Measurements from ENCODE around the gene CRMP1. TPM values are rescaled to one million over a fixed set of nuclear protein-coding genes. Genes with fewer than 3 reads are reported as not detected.
A peak's percentile ranks its signal among the peaks of the same experiment; 100 is the strongest.

CRMP1 gene
- total and polyA plus RNA-seq, 2 of the 4 experiments (the other 2 are of a cell fraction): 4.1 to 7.4 TPM

GRCh38 chr4:5805270-5805669, 87.6 kb downstream of the CRMP1 start:
- H3K4me1 ChIP-seq (ENCODE audit: control insufficient read depth, insufficient read depth, low read length): peaks cover 3% of the 10 kb centered on the region; the same call in 1 of the 2 replicates
- H2AFZ ChIP-seq (replicated peaks; ENCODE audit: low read length, poor library complexity): no peak overlapping the region
- no peak overlapping the region for H3K4me2 ChIP-seq (ENCODE audit: low read depth, low read length)
- peaks cover 5% of the 10 kb centered on the region; the same call in 1 of the 2 replicates for H3K9me1 ChIP-seq (ENCODE audit: insufficient read depth, low read length)
- no peak overlapping the region for H2BK15ac ChIP-seq (ENCODE audit: low read depth, low read length)
- H2AK5ac ChIP-seq (ENCODE audit: low read depth, low read length): no peak overlapping the region
- in situ Hi-C loops (cut with MboI; ENCODE audit: low sequenced_read_pairs) (no loop called here), dilution Hi-C loops (cut with HindIII; ENCODE audit: low sequenced_read_pairs, unreplicated experiment) (no loop called here), intact Hi-C loops (cut with micrococcal nuclease) (no loop called here)
- H3K14ac ChIP-seq (replicated peaks; ENCODE audit: low read depth, low read length): no peak overlapping the region
- no peak overlapping the region for H3K4ac ChIP-seq (ENCODE audit: low read depth, low read length)
- no peak overlapping the region for H3K18ac ChIP-seq (ENCODE audit: low read depth, low read length)
- H3K27ac ChIP-seq (ENCODE audit: insufficient read depth, low read length): no peak overlapping the region
- H4K5ac ChIP-seq (ENCODE audit: low read depth, low read length): no peak overlapping the region
- H3K4me3 ChIP-seq (ENCODE audit: insufficient read depth, low read depth, low read length): no peak overlapping the region
- H3K23ac ChIP-seq (ENCODE audit: low read depth, low read length): no peak overlapping the region
- ATAC-seq (ENCODE audit: low read depth): no peak
- H2AK9ac ChIP-seq (replicated peaks; ENCODE audit: low read depth, low read length, poor library complexity): peak overlapping the region; percentile 7
- ChIA-PET POLR2A (ENCODE audit: unreplicated experiment) (no interaction called here), CTCF (no interaction called here)
- no TSS peak for BruUV-seq (replicated peaks)
- no peaks in the 10 kb centered on the region for H3K27me3 ChIP-seq (ENCODE audit: control insufficient read depth, insufficient read depth, low read length)
- H2BK20ac ChIP-seq (ENCODE audit: low read depth, low read length): no peak overlapping the region
- no peak overlapping the region for H4K8ac ChIP-seq (ENCODE audit: low read depth in 2 of 2, low read length in 2 of 2)
- no peak overlapping the region for H2BK120ac ChIP-seq (ENCODE audit: low read depth, low read length)
- H3K9me3 ChIP-seq (ENCODE audit: control insufficient read depth, insufficient read depth, low read length): no peaks in the 10 kb centered on the region
- H3K56ac ChIP-seq (ENCODE audit: extremely low read depth, insufficient read depth, low read length): no peak overlapping the region
- H3K79me1 ChIP-seq (ENCODE audit: low read depth in 1 of 2, low read length in 2 of 2): no peaks in the 10 kb centered on the region
- no peak for DNase-seq
- peaks cover 69% of the 10 kb centered on the region for H3K36me3 ChIP-seq (ENCODE audit: control insufficient read depth, insufficient read depth, low read length)
- H3K9ac ChIP-seq (ENCODE audit: low read depth, low read length): no peak overlapping the region
- TF ChIP-seq RFX5 (IDR thresholded peaks at IDR 0.05; ENCODE audit: low read depth, low read length) (no peak), CTCF (conservative IDR thresholded peaks at IDR 0.05; ENCODE audit: low read depth, low read length) (no peak), POLR2A (IDR thresholded peaks at IDR 0.05; ENCODE audit: low read depth, low read length) (no peak), USF2 (IDR thresholded peaks at IDR 0.05; ENCODE audit: low read depth, low read length) (no peak), RAD21 (IDR thresholded peaks at IDR 0.05; ENCODE audit: low read length) (no peak), CEBPB (IDR thresholded peaks at IDR 0.05; ENCODE audit: low read depth, low read length) (no peak), MAZ (IDR thresholded peaks at IDR 0.05; ENCODE audit: borderline replicate concordance, low read depth, low read length) (no peak), ELK1 (IDR thresholded peaks at IDR 0.05; ENCODE audit: borderline replicate concordance, low read depth, low read length) (no peak), BHLHE40 (IDR thresholded peaks at IDR 0.05; ENCODE audit: low read depth, low read length) (no peak), MXI1 (IDR thresholded peaks at IDR 0.05; ENCODE audit: borderline replicate concordance, low read depth, low read length) (no peak), RCOR1 (IDR thresholded peaks at IDR 0.05; ENCODE audit: insufficient replicate concordance, low read length) (no peak), SMC3 (IDR thresholded peaks at IDR 0.05; ENCODE audit: low read depth, low read length) (no peak), MAFK (IDR thresholded peaks at IDR 0.05; ENCODE audit: low read depth, low read length) (no peak), NFE2L2 (IDR thresholded peaks at IDR 0.05; ENCODE audit: low read depth, low read length) (no peak), CHD1 (IDR thresholded peaks at IDR 0.05; ENCODE audit: low read depth, low read length) (no peak), FOS (IDR thresholded peaks at IDR 0.05; ENCODE audit: low read depth, low read length) (no peak)
- 0 out of 2 replicates have a peak, but pooled peaks cover 5% of the 10 kb centered on the region for H4K20me1 ChIP-seq (ENCODE audit: insufficient read depth, low read length)
- WGBS, 2 experiments (ENCODE audit: extremely low coverage in 2 of 2, insufficient read length in 1 of 2): 100% methylated on average over 2 of the region's 11 CpGs; no CpG with 5 or more reads in 1 of the 2 experiments
- H4K91ac ChIP-seq (ENCODE audit: insufficient read depth, low read depth, low read length): no peak overlapping the region
- H2BK5ac ChIP-seq (ENCODE audit: low read depth, low read length, poor library complexity, severe bottlenecking): no peak overlapping the region
